ENCODE results near the gene VEGFB. TPM values are rescaled to one million over a fixed set of nuclear protein-coding genes. Genes with fewer than 3 reads are reported as not detected.

The VEGFB gene
- total and polyA plus RNA-seq, 2 donors (not counting 3 experiments of a cell fraction or from before 2014, with no cell fraction given), result 19.3 to 98.1 TPM

GRCh38 chr11:64203421-64204079, 30.8 kb upstream of the VEGFB start:
- Histone ChIP-seq H3K4me3 (replicated peaks in 1 of 3; ENCODE audit: insufficient read depth in 1 of 3, low read depth in 1 of 3, low read length in 3 of 3) (no peak overlapping the region), H3K36me3 (ENCODE audit: control insufficient read depth in 2 of 2, extremely low read depth in 1 of 2, insufficient read depth in 2 of 2, low read length in 2 of 2) (peaks cover 14 to 32% of the 10 kb centered on the region in 2 experiments), H4K20me1 (replicated peaks; ENCODE audit: control insufficient read depth, extremely low read depth, insufficient read depth, low read length) (no peaks in the 10 kb centered on the region), H3K4me2 (ENCODE audit: insufficient read depth, low read length) (no peak overlapping the region), H3K27me3 (ENCODE audit: control insufficient read depth in 2 of 2, insufficient read depth in 2 of 2, low read length in 2 of 2) (no peaks in the 10 kb centered on the region), H2AFZ (ENCODE audit: low read depth, low read length) (no peak overlapping the region), H3K9ac (replicated peaks; ENCODE audit: extremely low read depth, insufficient read depth, low read length) (no peak overlapping the region), H3K9me1 (replicated peaks; ENCODE audit: control insufficient read depth, extremely low read depth, insufficient read depth, low read length) (no peaks in the 10 kb centered on the region), H3K27ac (ENCODE audit: insufficient read depth, low read depth, low read length) (no peak overlapping the region), H3K79me2 (ENCODE audit: control insufficient read depth, insufficient read depth, low read length) (peaks cover 3% of the 10 kb centered on the region), H3K9me3 (replicated peaks; ENCODE audit: control insufficient read depth, insufficient read depth, low read length) (no peaks in the 10 kb centered on the region), H3K4me1 (ENCODE audit: control insufficient read depth, extremely low read depth, insufficient read depth, low read length) (peaks cover 29% of the 10 kb centered on the region)
- no peak for FAIRE-seq
- no TSS peak for BruUV-seq (replicated peaks)
- dilution Hi-C loops (cut with MboI; ENCODE audit: extremely low pct_ligation_motif_present, low sequenced_read_pairs) (no loop called here), intact Hi-C loops (cut with micrococcal nuclease) (loop anchor here (1.0 kb wide), 2 partner anchors 67 to 98 kb away; no protein-coding TSS in a partner anchor)
- CTCF ChIA-PET, result interaction anchor here (0.8 to 11.5 kb wide), 17 partner anchors 11 to 150 kb away, joined by 3 to 413 read pairs (median 16); partner anchors contain the start of genes BAD, CATSPERZ, ESRRA and FKBP2
- no peak for DNase-seq (ENCODE audit: low read depth, low spot score)
- no peak for TF ChIP-seq MAX (IDR thresholded peaks at IDR 0.05; ENCODE audit: insufficient read depth, insufficient read length)
- TF ChIP-seq EZH2 (IDR thresholded peaks at IDR 0.05; ENCODE audit: borderline replicate concordance, low read depth, low read length, severe bottlenecking), result no peak
- no peak for TF ChIP-seq POLR2AphosphoS5 (IDR thresholded peaks at IDR 0.05; ENCODE audit: insufficient read depth, low read depth, low read length)
- TF ChIP-seq POLR2A (IDR thresholded peaks at IDR 0.05; ENCODE audit: low read depth, low read length), result no peak
- TF ChIP-seq CTCF (IDR thresholded peaks at IDR 0.05; ENCODE audit: extremely low read depth in 1 of 2, insufficient read depth in 1 of 2, low read depth in 1 of 2, low read length in 2 of 2), result no peak
- TF ChIP-seq GATA2 (IDR thresholded peaks at IDR 0.05; ENCODE audit: insufficient read depth, insufficient read length, low read depth, low read length), result no peak
- TF ChIP-seq MYC (IDR thresholded peaks at IDR 0.05; ENCODE audit: low read depth, low read length), result no peak
- no peak for TF ChIP-seq FOS (IDR thresholded peaks at IDR 0.05; ENCODE audit: borderline replicate concordance, insufficient read depth, low read length)
- TF ChIP-seq JUN (IDR thresholded peaks at IDR 0.05; ENCODE audit: borderline replicate concordance, insufficient read depth, insufficient read length, low read depth), result no peak
- POLR2A ChIA-PET, result no interaction called here
